Kidney (tissue), 14 donors: ENCODE results near the gene PCDH19. TPM values are rescaled to one million over a fixed set of nuclear protein-coding genes. Genes with fewer than 3 reads are reported as not detected.
A peak's percentile ranks its signal among the peaks of the same experiment; 100 is the strongest.

ENCODE experiments used
- DNase-seq, 5 donors: peaks; one replicate each; pipeline ENCODE4 v3.0.0-alpha.2; 2013 to 2020
- FAIRE-seq: peaks from 2 replicates; lab custom pipeline; 2012; peaks lifted over from hg19 to GRCh38; lab: Jason Lieb, UNC
- H3K27ac ChIP-seq, 2 donors: one replicate each; pipeline ENCODE4 v1.7.0; 2013; ENCODE audit warnings: low read depth in 2 of 2, low read length in 2 of 2, inconsistent platforms in 1 of 2
- H3K27me3 ChIP-seq: one replicate; pipeline ENCODE4 v1.7.1; 2013; ENCODE audit warnings: low read length, inconsistent platforms; ENCODE audit not compliant: control insufficient read depth, insufficient read depth
- H3K36me3 ChIP-seq, 3 donors: one replicate each; pipeline versions ENCODE4 v1.7.0 to v1.7.1; 2013; ENCODE audit warnings: low read length in 3 of 3, control low read depth in 1 of 3, inconsistent platforms in 1 of 3; ENCODE audit not compliant: insufficient read depth in 3 of 3, control insufficient read depth in 2 of 3
- H3K4me1 ChIP-seq, 3 donors: one replicate each; pipeline versions ENCODE4 v1.7.0 to v1.7.1; 2013; ENCODE audit warnings: low read length in 3 of 3, inconsistent platforms in 1 of 3, low read depth in 1 of 3; ENCODE audit not compliant: control insufficient read depth in 2 of 3, insufficient read depth in 2 of 3
- H3K4me3 ChIP-seq, 3 donors: one replicate each; pipeline versions ENCODE4 v1.7.0 to v1.8.1; 2013; ENCODE audit warnings: low read length in 3 of 3, control low read depth in 1 of 3, inconsistent platforms in 1 of 3
- H3K9ac ChIP-seq, 3 donors: one replicate each; pipeline versions ENCODE4 v1.7.0 to v1.7.1; 2013; ENCODE audit warnings: low read length in 3 of 3, control low read depth in 1 of 3, inconsistent platforms in 1 of 3
- H3K9me3 ChIP-seq, 3 donors: one replicate each; pipeline versions ENCODE4 v1.7.0 to v1.7.1; 2013; ENCODE audit warnings: low read length in 3 of 3, control low read depth in 1 of 3, inconsistent platforms in 1 of 3; ENCODE audit not compliant: control insufficient read depth in 2 of 3, insufficient read depth in 1 of 3
- intact Hi-C: fragments of 100-400 bp; cut with DNase I; formaldehyde crosslinking; loops from one replicate; pipeline ENCODE4 v1.11.1; 2022
- polyA plus RNA-seq: library from polyadenylated mRNA; stranded (reverse); fragments of 350-450 nt; fragmentation: Illumina TruSeq; extraction: RNeasy Lipid Tissue Mini Kit (QIAGEN cat#74804); gene quantifications from one replicate; pipeline ENCODE4 v1.2.3, GENCODE V29; 2014; ENCODE audit warnings: low read depth, low replicate concordance; ENCODE audit not compliant: insufficient read depth
- total RNA-seq: library from RNA; stranded (reverse); fragmentation: NEBNext Ultra II Directional; extraction: Animal tissue kit (Norgen Biotek cat#: 25700); gene quantifications from one replicate; pipeline ENCODE4 v1.2.1, GENCODE V29; 2021
- TF ChIP-seq, protein P1 (sequence below): IDR thresholded peaks from 3 replicates; pipeline ENCODE4 v1.5.1; 2012; ENCODE audit warnings: mild to moderate bottlenecking, moderate library complexity, borderline replicate concordance; ENCODE audit not compliant: insufficient read depth; ENCODE audit errors: extremely low read depth
- donor health status: control.
- donor health status: control.
- donor health status: control.
- donor health status: control.
- donor health status: control.
- donor health status: DM: yes; HTN: yes; CAD: no.
- donor health status: Normal renal cell carcinoma (clear cell type).

Gene PCDH19
- total and polyA plus RNA-seq, 2 donors from 2014 or later: 0.66 to 0.75 TPM

DNA sequence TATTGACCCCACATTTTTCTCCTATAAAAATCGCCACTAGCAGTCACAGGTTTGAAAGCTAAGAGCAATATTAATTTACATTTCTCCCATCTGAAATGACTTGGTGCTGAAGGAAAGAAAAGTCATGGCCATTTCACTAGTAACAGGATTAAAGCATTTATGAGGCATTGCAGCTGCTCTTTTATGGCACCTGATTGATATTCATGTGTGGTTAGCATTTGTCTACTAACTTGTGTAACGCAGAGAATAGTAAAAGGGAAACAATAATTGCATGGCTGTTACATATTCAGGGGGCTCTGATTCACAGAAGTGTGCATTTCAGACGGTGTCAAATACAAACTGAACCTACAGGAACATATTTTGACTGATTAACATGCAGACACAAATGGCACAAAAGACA, 5.2 kb downstream of the PCDH19 start:
- no peak overlapping the region for H3K27ac ChIP-seq
- no peak overlapping the region for H3K4me3 ChIP-seq
- H3K4me1 ChIP-seq: peaks cover 0 to 5% (median 0%) of the 10 kb centered on the region in 3 donors
- TF ChIP-seq, protein P1, sequence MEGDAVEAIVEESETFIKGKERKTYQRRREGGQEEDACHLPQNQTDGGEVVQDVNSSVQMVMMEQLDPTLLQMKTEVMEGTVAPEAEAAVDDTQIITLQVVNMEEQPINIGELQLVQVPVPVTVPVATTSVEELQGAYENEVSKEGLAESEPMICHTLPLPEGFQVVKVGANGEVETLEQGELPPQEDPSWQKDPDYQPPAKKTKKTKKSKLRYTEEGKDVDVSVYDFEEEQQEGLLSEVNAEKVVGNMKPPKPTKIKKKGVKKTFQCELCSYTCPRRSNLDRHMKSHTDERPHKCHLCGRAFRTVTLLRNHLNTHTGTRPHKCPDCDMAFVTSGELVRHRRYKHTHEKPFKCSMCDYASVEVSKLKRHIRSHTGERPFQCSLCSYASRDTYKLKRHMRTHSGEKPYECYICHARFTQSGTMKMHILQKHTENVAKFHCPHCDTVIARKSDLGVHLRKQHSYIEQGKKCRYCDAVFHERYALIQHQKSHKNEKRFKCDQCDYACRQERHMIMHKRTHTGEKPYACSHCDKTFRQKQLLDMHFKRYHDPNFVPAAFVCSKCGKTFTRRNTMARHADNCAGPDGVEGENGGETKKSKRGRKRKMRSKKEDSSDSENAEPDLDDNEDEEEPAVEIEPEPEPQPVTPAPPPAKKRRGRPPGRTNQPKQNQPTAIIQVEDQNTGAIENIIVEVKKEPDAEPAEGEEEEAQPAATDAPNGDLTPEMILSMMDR: no peak
- intact Hi-C loops: no loop called here
- peaks cover 31% of the 10 kb centered on the region for H3K27me3 ChIP-seq
- no peak overlapping the region for H3K9ac ChIP-seq
- FAIRE-seq (no peak), DNase-seq (no peak)
- no peaks in the 10 kb centered on the region for H3K9me3 ChIP-seq
- H3K36me3 ChIP-seq: no peaks in the 10 kb centered on the region

DNA sequence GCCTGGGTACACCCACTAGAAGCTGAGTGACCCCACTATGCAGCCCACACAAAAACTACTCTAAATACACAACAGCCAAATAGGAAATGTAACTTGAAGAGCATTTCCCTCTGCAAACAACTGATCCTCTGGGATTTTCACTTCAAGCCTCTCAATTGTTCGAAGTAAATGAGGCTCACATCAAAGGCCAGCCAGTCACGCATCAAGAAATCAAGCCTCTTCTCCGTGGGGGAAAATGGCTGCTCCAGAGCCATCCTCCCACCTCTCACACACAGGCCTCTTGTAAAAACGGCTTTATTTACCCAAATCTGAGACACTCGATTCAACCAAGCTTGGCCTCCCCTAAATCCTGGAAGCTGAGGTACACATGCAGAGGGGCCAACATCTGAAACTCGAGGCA, 14.3 kb downstream of the PCDH19 start:
- H3K9me3 ChIP-seq: no peaks in the 10 kb centered on the region
- no peak overlapping the region for H3K4me3 ChIP-seq
- intact Hi-C loops: no loop called here
- peak in 3 of 5 donors; percentile 55 to 73 (median 56) for DNase-seq
- no peaks in the 10 kb centered on the region for H3K4me1 ChIP-seq
- peaks cover 2% of the 10 kb centered on the region for H3K27me3 ChIP-seq
- H3K9ac ChIP-seq: no peak overlapping the region
- no peak overlapping the region for H3K27ac ChIP-seq
- no peaks in the 10 kb centered on the region for H3K36me3 ChIP-seq
- FAIRE-seq: no peak
- TF ChIP-seq, protein P1: no peak

DNA sequence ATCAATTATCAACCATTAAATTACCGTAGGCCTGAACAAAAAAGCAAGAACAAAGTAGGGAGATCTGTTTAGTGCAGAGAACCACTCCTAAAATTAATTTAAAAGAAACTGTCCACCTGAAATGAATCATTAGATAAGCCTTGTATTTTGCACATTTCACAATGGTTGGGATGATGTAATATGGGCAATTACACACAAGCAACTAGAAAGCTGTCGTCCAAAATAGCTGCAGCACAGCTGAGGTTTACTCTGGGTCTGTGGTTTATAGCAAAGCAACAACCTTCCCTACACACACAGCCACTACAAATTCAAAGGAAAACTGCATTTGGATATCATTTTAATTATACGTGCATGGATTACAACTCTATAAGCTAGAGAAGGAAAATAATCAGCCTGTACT, 28.5 kb downstream of the PCDH19 start:
- Histone ChIP-seq H3K36me3 (no peaks in the 10 kb centered on the region), H3K27ac (no peak overlapping the region), H3K9me3 (no peaks in the 10 kb centered on the region), H3K27me3 (peaks cover 2% of the 10 kb centered on the region), H3K4me3 (no peak overlapping the region), H3K4me1 (no peaks in the 10 kb centered on the region), H3K9ac (no peak overlapping the region)
- intact Hi-C loops: no loop called here
- FAIRE-seq (no peak), DNase-seq (no peak)
- TF ChIP-seq, protein P1: no peak

DNA sequence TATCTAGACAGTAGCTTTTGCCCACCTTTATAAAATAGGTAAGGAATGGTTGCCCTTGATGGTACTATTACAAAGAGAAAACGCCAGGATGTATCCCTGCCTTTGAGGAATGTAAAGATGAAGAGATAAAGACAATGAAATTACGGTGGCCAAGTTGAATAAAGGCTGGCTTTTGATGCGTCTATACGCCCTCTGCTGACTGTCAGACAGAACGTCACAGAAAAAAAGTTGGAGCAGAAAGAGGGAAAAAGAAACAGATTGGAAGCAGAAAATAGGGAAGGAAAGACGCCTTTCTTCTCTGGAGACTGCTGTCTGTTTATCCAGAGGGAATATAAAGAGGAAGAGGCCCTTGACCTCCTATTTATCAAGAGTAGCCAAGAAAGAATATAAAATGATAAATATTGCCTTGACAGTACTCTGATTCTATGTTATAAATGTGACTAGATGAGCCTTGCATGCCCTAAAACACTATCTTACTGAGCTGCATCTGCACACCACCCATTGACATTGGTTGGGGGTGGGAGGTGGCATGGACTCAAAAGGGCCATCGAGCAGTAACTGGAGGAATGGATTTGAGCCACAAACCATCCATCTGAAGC, 30.6 kb downstream of the PCDH19 start:
- Histone ChIP-seq H3K4me3 (no peak overlapping the region), H3K27me3 (no peaks in the 10 kb centered on the region), H3K27ac (no peak overlapping the region), H3K4me1 (no peaks in the 10 kb centered on the region), H3K36me3 (no peaks in the 10 kb centered on the region), H3K9me3 (no peaks in the 10 kb centered on the region), H3K9ac (no peak overlapping the region)
- DNase-seq (peak in 2 of 5 donors; percentile 43 to 50), FAIRE-seq (peak; percentile 37)
- intact Hi-C loops: no loop called here
- TF ChIP-seq, protein P1: no peak
